Duodenal mucosa (tissue), 2 donors: ENCODE data around the gene UGCG.
"Not testable (repeated sequence)": the region's sequence is repeated elsewhere in the genome, so short reads cannot be mapped to it uniquely, and the experiment has no call there.

Experiments
- H3K27ac ChIP-seq: one replicate; pipeline ENCODE4 v1.7.0; 2013; ENCODE audit warnings: low read depth, low read length
- H3K27me3 ChIP-seq, 2 donors: one replicate each; pipeline ENCODE4 v1.7.0; 2013; ENCODE audit warnings: low read length in 2 of 2, control low read depth in 1 of 2; ENCODE audit not compliant: insufficient read depth in 2 of 2, control insufficient read depth in 1 of 2
- H3K36me3 ChIP-seq, 2 donors: one replicate each; pipeline ENCODE4 v1.7.0; 2013; ENCODE audit warnings: low read length in 2 of 2, control low read depth in 1 of 2; ENCODE audit not compliant: insufficient read depth in 2 of 2, control insufficient read depth in 1 of 2
- H3K4me1 ChIP-seq, 2 donors: one replicate each; pipeline ENCODE4 v1.7.0; 2013; ENCODE audit warnings: low read length in 2 of 2, control low read depth in 1 of 2; ENCODE audit not compliant: insufficient read depth in 2 of 2, control insufficient read depth in 1 of 2
- H3K4me3 ChIP-seq, 2 donors: one replicate each; pipeline ENCODE4 v1.7.0; 2013; ENCODE audit warnings: low read length in 2 of 2, low read depth in 1 of 2
- H3K9ac ChIP-seq, 2 donors: one replicate each; pipeline ENCODE4 v1.7.0; 2013; ENCODE audit warnings: low read length in 2 of 2, low read depth in 1 of 2
- H3K9me3 ChIP-seq, 2 donors: one replicate each; pipeline ENCODE4 v1.7.0; 2013; ENCODE audit warnings: low read length in 2 of 2, control low read depth in 1 of 2; ENCODE audit not compliant: control insufficient read depth in 1 of 2

Gene UGCG

DNA sequence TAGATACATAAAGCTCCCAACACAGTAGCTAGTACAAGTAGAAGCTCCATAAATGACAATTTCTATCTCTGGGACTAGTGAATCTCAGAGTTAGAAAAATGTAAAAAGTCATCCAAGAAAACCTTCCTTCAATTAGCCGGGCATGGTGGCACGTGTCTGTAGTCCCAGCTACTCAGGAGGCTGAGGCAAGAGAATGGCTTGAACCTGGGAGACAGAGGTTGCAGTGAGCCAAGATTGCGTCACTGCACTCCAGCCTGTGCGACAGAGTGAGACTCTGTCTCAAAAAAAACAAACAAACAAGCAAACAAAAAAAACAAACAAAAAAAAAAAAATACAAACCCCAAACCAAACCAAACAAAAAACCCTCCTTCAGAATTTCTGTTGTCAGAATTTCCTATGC lies 63.9 kb downstream of the UGCG start:
- H3K27ac ChIP-seq, result peak overlapping the region; percentile 62
- H3K36me3 ChIP-seq, H3K9ac ChIP-seq, H3K4me3 ChIP-seq, H3K27me3 ChIP-seq, H3K9me3 ChIP-seq: not testable (repeated sequence)
- peaks cover 44 to 46% of the 10 kb centered on the region in 2 donors for H3K4me1 ChIP-seq

DNA sequence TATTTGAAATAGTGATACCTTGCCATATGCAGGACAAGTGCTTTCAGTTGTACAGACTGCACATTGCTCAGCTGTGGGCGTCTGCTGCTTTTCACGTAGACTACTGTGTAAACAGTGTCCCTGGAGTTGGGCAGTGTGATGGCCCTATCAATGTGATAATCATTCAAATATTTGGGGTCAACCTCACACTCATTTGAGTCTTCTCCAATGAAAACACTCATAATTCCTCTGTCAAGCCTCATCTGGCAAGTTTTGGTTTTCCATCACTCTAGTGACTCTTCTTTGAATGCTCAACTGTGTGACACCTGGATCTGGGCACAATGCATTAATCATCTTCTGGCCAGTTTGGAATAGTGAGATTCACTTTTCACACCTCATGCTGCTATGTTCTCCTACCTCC lies 64.4 kb downstream of the UGCG start:
- Histone ChIP-seq H3K36me3 (no peaks in the 10 kb centered on the region), H3K27ac (no peak overlapping the region), H3K4me3 (no peak overlapping the region), H3K9ac (no peak overlapping the region), H3K9me3 (no peaks in the 10 kb centered on the region), H3K4me1 (peaks cover 44 to 45% of the 10 kb centered on the region in 2 donors), H3K27me3 (no peaks in the 10 kb centered on the region)

- H3K4me3 ChIP-seq, result no peak overlapping the region
- H3K9me3 ChIP-seq, result no peaks in the 10 kb centered on the region
- peaks cover 44 to 45% of the 10 kb centered on the region in 2 donors for H3K4me1 ChIP-seq
- no peak overlapping the region for H3K27ac ChIP-seq
- H3K36me3 ChIP-seq, result no peaks in the 10 kb centered on the region
- H3K9ac ChIP-seq, result no peak overlapping the region
- no peaks in the 10 kb centered on the region for H3K27me3 ChIP-seq
Observed at GRCh38 chr9:111961575-111961974, 65.0 kb downstream of the UGCG start.

DNA sequence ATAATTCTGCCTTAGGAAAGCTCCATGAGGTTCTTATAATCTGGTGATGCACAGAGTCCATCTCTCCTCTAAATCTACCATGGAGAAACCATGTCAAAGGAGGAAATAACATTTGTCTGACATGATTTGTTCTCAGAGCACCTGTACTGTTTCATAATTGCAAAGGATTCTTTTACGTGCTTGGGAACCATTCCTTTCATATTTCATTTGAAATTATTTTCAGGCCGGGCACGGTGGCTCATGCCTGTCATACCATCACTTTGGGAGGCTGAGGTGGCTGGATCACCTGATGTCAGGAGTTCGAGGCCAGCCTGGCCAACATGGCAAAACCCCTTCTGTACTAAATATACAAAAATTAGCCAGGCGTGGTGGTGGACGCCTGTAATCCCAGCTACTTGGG lies 65.4 kb downstream of the UGCG start:
- peaks cover 44 to 46% of the 10 kb centered on the region in 2 donors for H3K4me1 ChIP-seq
- H3K27ac ChIP-seq, result no peak overlapping the region
- no peaks in the 10 kb centered on the region for H3K27me3 ChIP-seq
- H3K9ac ChIP-seq, result no peak overlapping the region
- no peak overlapping the region for H3K4me3 ChIP-seq
- no peaks in the 10 kb centered on the region for H3K9me3 ChIP-seq
- H3K36me3 ChIP-seq, result no peaks in the 10 kb centered on the region

GRCh38 chr9:111963995-111964394 lies 67.4 kb downstream of the UGCG start:
- Histone ChIP-seq H3K4me1 (peaks cover 32 to 33% of the 10 kb centered on the region in 2 donors), H3K4me3 (no peak overlapping the region), H3K36me3 (no peaks in the 10 kb centered on the region), H3K9me3 (no peaks in the 10 kb centered on the region), H3K27me3 (no peaks in the 10 kb centered on the region), H3K9ac (no peak overlapping the region), H3K27ac (no peak overlapping the region)

DNA sequence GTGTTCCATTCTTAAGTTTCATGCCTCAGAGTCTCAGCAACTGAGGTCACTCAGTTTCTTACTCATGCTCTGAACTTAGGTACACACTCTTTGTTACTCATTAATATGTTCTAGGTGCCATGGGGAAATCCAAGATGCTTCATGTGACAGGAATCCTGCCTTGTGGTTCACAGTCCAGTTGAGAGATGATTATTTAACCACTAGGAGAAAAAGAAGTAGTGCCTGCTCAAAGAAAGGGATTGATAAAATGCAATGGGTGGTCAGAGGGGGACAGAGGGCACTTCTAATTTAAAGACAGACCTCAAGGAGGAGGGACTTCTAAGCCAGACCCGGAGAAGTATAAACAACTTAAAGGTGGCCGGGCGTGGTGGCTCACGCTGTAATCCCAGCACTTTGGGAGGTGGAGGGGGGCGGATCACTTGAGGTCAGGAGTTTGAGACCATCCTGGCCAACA lies 69.0 kb downstream of the UGCG start:
- H3K9ac ChIP-seq, result no peak overlapping the region
- H3K9me3 ChIP-seq, result no peaks in the 10 kb centered on the region
- no peaks in the 10 kb centered on the region for H3K36me3 ChIP-seq
- no peaks in the 10 kb centered on the region for H3K27me3 ChIP-seq
- peaks cover 18 to 25% of the 10 kb centered on the region in 2 donors for H3K4me1 ChIP-seq
- peak overlapping the region; percentile 47 for H3K27ac ChIP-seq
- H3K4me3 ChIP-seq, result no peak overlapping the region

DNA sequence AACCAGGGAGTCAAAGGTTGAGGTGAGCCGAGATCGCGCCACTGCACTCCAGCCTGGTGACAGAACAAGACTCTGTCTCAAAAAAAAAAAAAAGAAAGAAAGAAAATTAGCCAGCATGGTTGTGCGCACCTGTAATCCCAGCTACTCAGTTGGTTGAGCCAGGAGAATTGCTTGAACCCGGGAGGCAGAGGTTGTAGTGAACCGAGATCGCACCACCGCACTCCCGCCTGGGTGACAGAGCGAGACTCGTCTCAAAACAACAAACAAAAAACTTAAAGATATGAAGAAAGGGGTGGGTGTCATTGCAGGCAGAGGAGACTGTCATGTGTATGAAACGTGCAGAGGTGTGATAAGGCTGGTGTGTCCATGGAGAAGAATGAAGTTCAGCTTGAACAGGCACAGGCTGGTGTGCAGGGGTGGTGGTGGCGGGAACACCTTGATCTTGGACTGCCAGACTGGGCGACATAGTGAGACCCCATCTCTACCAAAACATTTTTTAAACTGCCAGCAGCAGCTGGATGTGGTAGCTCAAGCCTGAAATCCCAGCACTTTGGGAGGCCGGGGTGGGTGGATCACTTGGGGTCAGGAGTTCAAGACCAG lies 69.6 kb downstream of the UGCG start:
- Histone ChIP-seq H3K9ac (no peak overlapping the region), H3K4me3 (no peak overlapping the region)

DNA sequence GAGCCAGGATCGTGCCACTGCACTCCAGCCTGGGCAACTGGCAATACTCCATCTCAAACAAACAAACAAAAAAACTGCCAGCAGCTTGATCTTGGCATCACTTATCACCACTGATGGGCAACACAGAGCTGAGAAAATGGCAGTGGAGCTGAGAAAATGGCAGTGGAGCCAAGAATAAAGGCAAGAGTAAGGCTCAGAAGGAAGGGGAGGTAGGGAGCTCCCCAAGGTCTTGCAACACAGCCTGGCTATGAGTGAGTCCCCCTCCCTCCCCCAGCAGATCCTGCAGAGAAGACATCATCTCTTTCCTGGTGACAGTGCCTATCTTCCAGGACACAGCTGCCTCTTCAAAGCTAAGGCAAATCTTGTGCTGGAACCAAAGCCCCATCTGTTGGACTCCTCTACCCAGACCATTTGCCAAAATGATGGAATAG lies 70.3 kb downstream of the UGCG start:
- no peak overlapping the region for H3K9ac ChIP-seq
- no peaks in the 10 kb centered on the region for H3K9me3 ChIP-seq

More for the DNA sequence above, 69.6 kb downstream of the UGCG start:
- Histone ChIP-seq H3K4me1 (peaks cover 11 to 20% of the 10 kb centered on the region in 2 donors), H3K36me3 (no peaks in the 10 kb centered on the region), H3K27me3 (no peaks in the 10 kb centered on the region), H3K27ac (no peak overlapping the region), H3K9me3 (no peaks in the 10 kb centered on the region)

GRCh38 chr9:111967621-111968020 lies 71.0 kb downstream of the UGCG start:
- Histone ChIP-seq H3K9me3 (no peaks in the 10 kb centered on the region), H3K36me3 (no peaks in the 10 kb centered on the region), H3K4me3 (no peak overlapping the region), H3K27ac (no peak overlapping the region), H3K27me3 (no peaks in the 10 kb centered on the region), H3K9ac (no peak overlapping the region), H3K4me1 (peaks cover 9 to 14% of the 10 kb centered on the region in 2 donors)

More for the DNA sequence above, 70.3 kb downstream of the UGCG start:
- Histone ChIP-seq H3K27me3 (no peaks in the 10 kb centered on the region), H3K36me3 (no peaks in the 10 kb centered on the region), H3K4me3 (no peak overlapping the region), H3K27ac (no peak overlapping the region), H3K4me1 (peaks cover 9 to 15% of the 10 kb centered on the region in 2 donors)

DNA sequence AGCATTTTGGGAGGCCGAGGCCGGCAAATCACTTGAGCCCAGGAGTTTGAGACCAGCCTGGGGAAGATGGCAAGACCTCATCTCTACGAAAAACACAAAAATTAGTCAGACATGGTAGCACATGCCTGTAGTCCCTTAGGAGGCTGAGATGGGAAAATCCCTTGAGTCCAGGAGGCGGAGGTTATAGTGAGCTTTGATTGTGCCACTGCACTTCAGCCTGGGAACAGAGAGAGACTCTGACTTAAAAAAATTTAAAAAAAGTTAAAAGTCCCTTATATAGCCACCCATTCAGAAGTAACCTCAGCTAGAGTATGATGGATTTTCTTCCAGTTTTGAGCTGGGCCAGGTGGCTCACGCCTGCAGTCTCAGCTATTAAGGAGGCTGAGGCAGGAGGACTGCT lies 72.4 kb downstream of the UGCG start:
- no peaks in the 10 kb centered on the region for H3K27me3 ChIP-seq
- no peak overlapping the region for H3K9ac ChIP-seq
- no peak overlapping the region for H3K27ac ChIP-seq
- no peaks in the 10 kb centered on the region for H3K36me3 ChIP-seq
- H3K4me3 ChIP-seq, result no peak overlapping the region
- H3K9me3 ChIP-seq, result no peaks in the 10 kb centered on the region
- peaks cover 10 to 21% of the 10 kb centered on the region in 2 donors for H3K4me1 ChIP-seq
